ENCODE measurements around the gene HSD3B7.

Gene HSD3B7

DNA sequence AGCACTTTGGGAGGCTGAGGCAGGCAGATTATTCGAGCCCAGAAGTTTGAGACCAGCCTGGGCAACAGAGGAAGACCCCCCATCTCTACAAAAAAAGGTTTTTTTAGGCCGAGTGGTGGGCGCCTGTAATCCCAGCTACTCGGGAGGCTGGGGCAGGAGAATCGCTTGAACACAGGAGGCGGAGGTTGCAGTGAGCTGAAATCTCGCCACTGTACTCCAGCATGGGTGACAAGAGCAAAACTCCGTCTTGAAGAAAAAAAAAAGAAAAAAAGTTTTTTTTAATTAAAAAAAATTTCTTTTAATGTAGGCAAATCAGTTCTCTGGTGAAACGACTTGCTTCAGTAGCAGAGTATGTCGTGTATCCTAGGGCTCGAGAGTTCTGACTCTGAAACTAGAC, 10.9 kb downstream of the HSD3B7 start:
- no peak overlapping the region for H3K4me2 ChIP-seq (ENCODE audit: low read depth, low read length)
- no peaks in the 10 kb centered on the region for H3K9me3 ChIP-seq (replicated peaks; ENCODE audit: insufficient read depth, low read length)
- no peak overlapping the region for H2AFZ ChIP-seq (ENCODE audit: low read length)
- H3K79me2 ChIP-seq (ENCODE audit: low read length): no peaks in the 10 kb centered on the region
- H4K20me1 ChIP-seq (ENCODE audit: insufficient read depth, low read length): no peaks in the 10 kb centered on the region
- TF ChIP-seq EZH2phosphoT487 (IDR thresholded peaks at IDR 0.05; ENCODE audit: low read length) (no peak), EZH2 (optimal IDR thresholded peaks at IDR 0.05; ENCODE audit: low read depth, low read length) (no peak)
- TF ChIP-seq, protein P1, sequence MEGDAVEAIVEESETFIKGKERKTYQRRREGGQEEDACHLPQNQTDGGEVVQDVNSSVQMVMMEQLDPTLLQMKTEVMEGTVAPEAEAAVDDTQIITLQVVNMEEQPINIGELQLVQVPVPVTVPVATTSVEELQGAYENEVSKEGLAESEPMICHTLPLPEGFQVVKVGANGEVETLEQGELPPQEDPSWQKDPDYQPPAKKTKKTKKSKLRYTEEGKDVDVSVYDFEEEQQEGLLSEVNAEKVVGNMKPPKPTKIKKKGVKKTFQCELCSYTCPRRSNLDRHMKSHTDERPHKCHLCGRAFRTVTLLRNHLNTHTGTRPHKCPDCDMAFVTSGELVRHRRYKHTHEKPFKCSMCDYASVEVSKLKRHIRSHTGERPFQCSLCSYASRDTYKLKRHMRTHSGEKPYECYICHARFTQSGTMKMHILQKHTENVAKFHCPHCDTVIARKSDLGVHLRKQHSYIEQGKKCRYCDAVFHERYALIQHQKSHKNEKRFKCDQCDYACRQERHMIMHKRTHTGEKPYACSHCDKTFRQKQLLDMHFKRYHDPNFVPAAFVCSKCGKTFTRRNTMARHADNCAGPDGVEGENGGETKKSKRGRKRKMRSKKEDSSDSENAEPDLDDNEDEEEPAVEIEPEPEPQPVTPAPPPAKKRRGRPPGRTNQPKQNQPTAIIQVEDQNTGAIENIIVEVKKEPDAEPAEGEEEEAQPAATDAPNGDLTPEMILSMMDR (IDR thresholded peaks at IDR 0.05; ENCODE audit: low read length): no peak
- DNase-seq: no peak
- peaks cover 7% of the 10 kb centered on the region; the same call in 1 of the 2 replicates for H3K4me1 ChIP-seq (ENCODE audit: low read length)
- no peak overlapping the region for H3K27ac ChIP-seq (ENCODE audit: low read length)
- no peaks in the 10 kb centered on the region for H3K9me2 ChIP-seq (replicated peaks; ENCODE audit: insufficient read depth, low read length)
- peaks cover 48% of the 10 kb centered on the region for H3K27me3 ChIP-seq (replicated peaks; ENCODE audit: insufficient read depth, low read length)
- H3K4me3 ChIP-seq (ENCODE audit: low read length): no peak overlapping the region
- H3F3A ChIP-seq (ENCODE audit: insufficient read depth, low read length): no peaks in the 10 kb centered on the region
- no peaks in the 10 kb centered on the region for H3K36me3 ChIP-seq (replicated peaks; ENCODE audit: insufficient read depth, low read length)
- no peak overlapping the region for H3K9ac ChIP-seq (ENCODE audit: low read length)

DNA sequence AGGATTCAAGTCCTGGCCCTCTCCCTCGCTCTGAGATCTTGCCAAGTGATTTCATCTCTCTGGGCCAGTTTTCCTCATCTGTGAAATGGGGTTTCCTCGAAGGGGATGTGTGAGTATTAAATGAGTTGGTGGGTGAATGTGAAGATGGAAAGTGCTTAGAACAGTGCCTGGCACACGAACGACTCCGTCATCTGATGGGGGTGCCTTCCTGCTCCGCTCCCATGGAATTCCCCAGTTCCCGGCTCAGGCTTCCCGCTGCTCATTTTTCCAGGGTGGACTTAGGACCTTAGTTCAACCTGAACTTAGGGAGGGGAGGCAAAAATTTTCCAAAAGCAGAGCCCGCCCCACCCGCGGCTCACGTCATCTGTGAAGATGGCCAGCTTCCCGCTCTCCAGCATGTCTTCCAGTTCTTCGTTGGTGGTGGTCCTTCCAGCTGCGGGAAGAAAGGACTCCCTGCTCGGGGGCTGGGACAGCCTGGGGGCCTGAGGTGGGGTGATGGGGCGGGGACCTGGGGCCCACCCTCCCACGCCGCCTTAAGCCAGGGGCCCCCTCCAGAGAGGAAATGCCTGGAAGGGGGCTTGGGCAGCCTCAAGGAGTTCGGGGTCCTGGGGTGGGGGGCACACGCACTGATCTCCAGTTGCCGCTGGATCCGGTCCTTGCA, 11.4 kb downstream of the HSD3B7 start:
- no peak for DNase-seq
- peak overlapping the region; percentile 90 for H3K4me2 ChIP-seq (ENCODE audit: low read depth, low read length)

DNA sequence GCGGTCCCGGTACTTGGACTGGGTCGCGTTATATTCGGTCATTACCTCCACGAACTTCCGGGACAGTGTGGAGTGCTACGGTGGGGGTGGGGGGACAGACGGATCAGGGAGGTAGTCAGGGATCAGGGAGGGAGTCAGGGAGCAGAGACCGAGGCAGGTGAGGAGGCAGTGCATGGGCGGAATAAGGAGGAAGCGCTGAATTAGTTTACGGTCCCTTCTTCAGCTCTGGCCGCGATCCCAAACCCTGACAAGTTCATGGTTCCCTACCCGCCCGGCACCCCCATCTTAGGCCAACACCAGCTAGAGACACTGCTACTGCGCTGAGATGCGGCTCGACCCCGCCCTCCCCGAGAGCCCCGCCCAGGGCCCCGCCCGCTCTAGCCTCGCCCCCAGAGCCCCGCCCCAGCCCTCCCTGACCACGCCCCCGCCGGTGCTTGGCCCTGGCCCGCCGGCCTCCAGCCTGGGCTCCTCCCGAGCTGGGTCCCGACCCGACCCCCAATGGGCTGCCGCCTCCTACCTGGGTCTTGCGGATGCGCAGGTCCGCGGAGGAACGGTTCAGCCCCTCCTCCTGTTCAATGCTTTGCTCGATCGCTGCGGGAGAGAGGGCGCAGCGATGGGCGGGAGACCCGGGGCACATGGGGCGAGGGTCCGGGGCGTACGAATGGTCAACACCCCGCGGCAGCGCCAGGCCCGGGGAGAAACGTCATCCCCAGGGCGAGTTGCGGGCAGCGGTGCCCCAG, 12.1 kb downstream of the HSD3B7 start:
- H3K27ac ChIP-seq (ENCODE audit: low read length): no peak overlapping the region
- TF ChIP-seq, protein P1 (IDR thresholded peaks at IDR 0.05; ENCODE audit: low read length): no peak
- TF ChIP-seq EZH2phosphoT487 (IDR thresholded peaks at IDR 0.05; ENCODE audit: low read length) (no peak), EZH2 (optimal IDR thresholded peaks at IDR 0.05; ENCODE audit: low read depth, low read length) (no peak)
- no peaks in the 10 kb centered on the region for H3K79me2 ChIP-seq (ENCODE audit: low read length)
- H3K4me3 ChIP-seq (ENCODE audit: low read length): peak overlapping the region; percentile 54
- no peak overlapping the region; the same call in 1 of the 2 replicates for H3K9ac ChIP-seq (ENCODE audit: low read length)
- no peaks in the 10 kb centered on the region for H4K20me1 ChIP-seq (ENCODE audit: insufficient read depth, low read length)
- H3K4me1 ChIP-seq (ENCODE audit: low read length): peaks cover 7% of the 10 kb centered on the region; the same call in 1 of the 2 replicates
- H3K36me3 ChIP-seq (replicated peaks; ENCODE audit: insufficient read depth, low read length): no peaks in the 10 kb centered on the region
- no peaks in the 10 kb centered on the region for H3K9me2 ChIP-seq (replicated peaks; ENCODE audit: insufficient read depth, low read length)
- peak overlapping the region; percentile 90 for H3K4me2 ChIP-seq (ENCODE audit: low read depth, low read length)
- H2AFZ ChIP-seq (ENCODE audit: low read length): peak overlapping the region; percentile 89
- H3F3A ChIP-seq (ENCODE audit: insufficient read depth, low read length): no peaks in the 10 kb centered on the region
- peaks cover 59% of the 10 kb centered on the region for H3K27me3 ChIP-seq (replicated peaks; ENCODE audit: insufficient read depth, low read length)
- DNase-seq: peak; percentile 52
- no peaks in the 10 kb centered on the region for H3K9me3 ChIP-seq (replicated peaks; ENCODE audit: insufficient read depth, low read length)

More for the DNA sequence above, 11.4 kb downstream of the HSD3B7 start:
- H3F3A ChIP-seq (ENCODE audit: insufficient read depth, low read length): no peaks in the 10 kb centered on the region
- no peak overlapping the region; the same call in 1 of the 2 replicates for H3K9ac ChIP-seq (ENCODE audit: low read length)
- H3K27me3 ChIP-seq (replicated peaks; ENCODE audit: insufficient read depth, low read length): peaks cover 52% of the 10 kb centered on the region
- no peaks in the 10 kb centered on the region for H4K20me1 ChIP-seq (ENCODE audit: insufficient read depth, low read length)
- peak overlapping the region; percentile 54 for H3K4me3 ChIP-seq (ENCODE audit: low read length)
- no peaks in the 10 kb centered on the region for H3K36me3 ChIP-seq (replicated peaks; ENCODE audit: insufficient read depth, low read length)
- H3K79me2 ChIP-seq (ENCODE audit: low read length): no peaks in the 10 kb centered on the region
- H3K4me1 ChIP-seq (ENCODE audit: low read length): peaks cover 7% of the 10 kb centered on the region; the same call in 1 of the 2 replicates
- H3K9me3 ChIP-seq (replicated peaks; ENCODE audit: insufficient read depth, low read length): no peaks in the 10 kb centered on the region
- H3K9me2 ChIP-seq (replicated peaks; ENCODE audit: insufficient read depth, low read length): no peaks in the 10 kb centered on the region
- peak overlapping the region; percentile 89 for H2AFZ ChIP-seq (ENCODE audit: low read length)
- no peak overlapping the region for H3K27ac ChIP-seq (ENCODE audit: low read length)
- TF ChIP-seq, protein P1 (IDR thresholded peaks at IDR 0.05; ENCODE audit: low read length): no peak
- no peak for TF ChIP-seq EZH2 (optimal IDR thresholded peaks at IDR 0.05; ENCODE audit: low read depth, low read length)
- TF ChIP-seq EZH2phosphoT487 (IDR thresholded peaks at IDR 0.05; ENCODE audit: low read length): no peak

All from MM.1S (cell line).